Stimulated activated CD4-positive, alpha-beta T cell treated with anti-CD3 and anti-CD28 coated beads, Interleukin-12 subunit alpha, Interleukin-12 subunit beta, amount 100 ng/mL, for 4 hours (primary cell): Measurements from ENCODE around the gene FBXO45.
"Not testable (repeated sequence)": the region's sequence is repeated elsewhere in the genome, so short reads cannot be mapped to it uniquely, and the experiment has no call there.

Source experiments
- DNase-seq: peaks from one replicate; pipeline ENCODE4 v3.0.0-alpha.2; 2020

The FBXO45 gene

DNA sequence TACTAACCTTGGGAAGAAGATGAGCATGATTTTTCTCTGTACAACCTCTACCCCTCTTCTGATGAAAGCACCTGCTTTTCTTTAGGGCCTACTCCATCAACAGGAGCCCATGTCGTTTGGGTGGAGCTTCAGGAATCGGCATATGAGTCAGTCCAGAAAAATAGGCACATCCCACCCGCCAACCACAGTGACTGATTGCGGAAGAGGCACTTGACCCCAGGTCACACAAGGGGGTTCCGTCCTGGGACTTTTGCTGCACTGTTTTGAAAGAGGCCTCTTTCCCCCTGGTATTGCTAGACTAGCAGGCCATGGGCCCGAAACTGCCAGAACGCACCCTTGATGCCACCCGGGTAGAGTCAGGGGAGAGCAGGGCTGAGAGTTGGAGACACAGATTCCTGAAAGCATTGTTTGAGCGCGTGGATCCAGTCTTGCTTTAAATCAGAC is 51.7 kb downstream of the FBXO45 start:
- DNase-seq = no peak

DNA sequence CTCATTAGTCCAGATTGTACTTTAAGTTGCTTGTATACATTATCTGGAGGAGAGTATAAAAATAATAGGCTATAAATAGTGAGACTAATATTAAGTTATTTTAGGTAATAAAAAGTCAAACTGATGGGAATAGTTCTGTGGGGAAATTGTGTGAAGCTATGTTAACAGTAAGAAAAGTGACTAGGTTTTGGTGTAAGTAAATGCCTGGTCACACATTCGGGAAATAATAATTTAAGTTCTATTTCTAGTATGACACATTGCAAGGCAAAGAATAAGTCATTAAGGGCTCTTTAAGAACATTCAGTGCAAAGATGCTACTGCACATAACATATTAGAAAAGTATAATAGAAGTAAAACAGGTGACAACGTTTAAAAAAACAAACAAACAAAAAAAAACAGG is 52.2 kb downstream of the FBXO45 start:
- DNase-seq = no peak

DNA sequence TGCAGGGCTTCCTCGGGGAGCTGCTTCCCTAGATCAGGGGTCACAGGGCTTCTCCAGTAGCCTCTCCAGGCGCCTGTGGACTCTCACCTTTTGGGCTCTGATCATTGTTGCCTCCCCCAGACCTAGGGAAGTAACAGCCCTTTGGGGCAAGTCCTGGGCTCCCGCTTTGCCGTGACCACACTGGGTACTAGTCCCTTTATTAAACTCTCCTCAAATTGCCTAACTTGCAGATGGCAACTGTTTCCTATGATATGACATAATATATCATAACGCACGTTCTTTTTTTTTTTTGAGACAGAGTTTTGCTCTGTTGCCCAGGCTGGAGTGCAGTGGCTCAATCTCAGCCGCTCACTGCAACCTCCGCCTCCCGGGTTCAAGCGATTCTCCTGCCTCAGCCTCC is 53.2 kb downstream of the FBXO45 start:
- no peak for DNase-seq

DNA sequence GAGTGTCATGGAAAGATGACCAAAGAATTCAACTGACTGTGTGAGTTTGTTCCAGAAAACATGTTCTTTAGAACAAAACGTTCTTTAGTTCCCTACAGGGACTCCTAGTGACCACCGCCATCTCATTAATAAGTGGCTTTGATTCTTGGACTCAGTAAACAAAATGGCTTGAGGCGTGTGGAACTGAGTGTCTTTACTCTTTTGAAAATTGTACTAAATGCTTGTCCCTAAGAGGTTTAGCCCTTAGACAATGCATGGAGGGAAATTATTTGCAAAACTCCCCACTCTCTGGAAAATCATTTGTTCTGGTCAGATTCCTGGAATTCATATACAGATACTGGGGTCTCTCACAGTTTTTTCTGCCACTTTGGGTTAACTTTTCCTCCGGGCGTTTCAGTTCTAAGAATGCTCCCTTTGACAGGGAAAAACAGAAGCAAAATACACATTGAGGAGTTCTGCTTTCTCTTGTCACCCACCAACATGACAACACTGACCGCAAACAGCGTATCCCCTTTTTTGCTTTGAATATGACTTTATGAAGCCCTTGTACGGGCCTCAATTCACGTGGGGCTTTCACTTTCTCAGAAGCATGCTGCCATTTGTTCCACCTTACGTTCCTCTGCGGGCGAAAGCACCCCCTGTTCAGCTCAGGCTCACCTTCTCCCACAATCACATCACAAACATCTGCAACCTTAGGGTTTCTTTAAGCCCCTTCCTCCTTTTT is 55.8 kb downstream of the FBXO45 start:
- DNase-seq = no peak

DNA sequence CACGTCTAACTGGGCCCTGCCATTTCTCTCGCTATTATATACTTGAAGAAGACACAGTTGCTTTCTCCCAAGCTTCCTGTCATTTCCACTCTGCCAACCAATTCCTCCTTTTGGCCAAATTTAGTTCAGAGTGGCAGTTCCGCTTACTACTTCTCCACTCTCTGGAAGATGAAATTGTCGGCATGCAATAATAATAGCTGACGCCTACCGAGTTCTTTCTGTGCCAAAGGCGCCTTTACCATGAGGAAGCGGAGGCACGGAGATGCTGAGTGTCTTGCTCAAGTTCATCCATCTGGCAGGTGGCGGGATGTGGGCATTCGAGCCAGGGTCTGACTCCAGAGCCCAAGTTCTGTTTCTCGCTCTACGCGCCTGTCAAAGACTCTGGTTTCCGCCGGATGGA is 56.4 kb downstream of the FBXO45 start:
- DNase-seq = no peak

DNA sequence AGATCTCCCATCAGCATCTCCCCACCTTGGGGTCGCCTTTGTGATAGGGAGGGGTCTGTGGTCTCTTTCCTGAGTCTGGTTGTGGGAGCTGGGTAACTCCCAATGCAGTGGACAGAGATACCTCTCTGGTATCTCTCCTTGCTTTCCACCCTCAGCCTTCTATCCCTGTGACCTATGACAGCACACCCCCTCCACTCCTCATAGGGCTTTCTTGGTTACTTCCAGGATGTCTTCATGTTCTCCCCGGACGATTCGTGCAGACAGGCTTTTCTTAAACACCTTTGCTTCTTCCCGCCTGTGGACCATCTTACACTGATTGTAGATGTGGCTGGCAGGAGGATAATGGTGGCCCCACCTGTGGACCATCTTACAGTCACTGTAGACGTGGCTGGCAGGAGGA is 56.9 kb downstream of the FBXO45 start:
- no peak for DNase-seq

DNA sequence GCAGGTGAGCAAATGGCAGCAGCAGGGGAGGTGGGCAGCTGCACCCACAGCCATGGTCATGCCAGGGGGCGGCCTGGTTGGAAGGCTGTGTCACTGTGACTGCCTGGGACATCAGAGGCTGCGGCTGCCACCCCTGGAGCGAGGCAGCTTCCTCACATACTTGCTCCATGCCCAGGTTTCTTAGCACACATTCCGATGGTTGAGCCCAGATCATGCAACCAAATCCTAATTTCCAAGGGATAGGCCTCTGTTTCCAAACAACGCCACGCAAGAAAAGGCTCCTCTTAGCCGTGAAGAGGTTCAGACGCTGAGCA is 59.4 kb downstream of the FBXO45 start:
- DNase-seq = no peak

DNA sequence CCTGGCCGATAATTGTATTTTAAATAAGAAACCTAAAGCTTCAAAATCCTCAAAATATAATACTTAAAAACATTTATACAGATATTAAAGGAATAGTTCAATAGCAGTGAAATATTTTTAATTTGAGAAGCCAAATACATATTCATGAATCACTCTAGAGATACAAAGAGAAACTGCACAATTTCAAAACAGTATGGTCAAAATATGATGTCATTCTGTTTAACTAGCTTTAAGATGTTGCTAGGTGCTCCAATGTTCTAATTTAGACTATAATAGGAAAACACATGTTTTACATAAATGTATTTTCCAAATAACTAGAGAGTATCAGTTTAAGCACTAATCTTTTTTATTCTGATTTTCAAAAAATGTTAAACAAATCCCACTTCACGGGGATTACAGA is 60.8 kb downstream of the FBXO45 start:
- DNase-seq = no peak

DNA sequence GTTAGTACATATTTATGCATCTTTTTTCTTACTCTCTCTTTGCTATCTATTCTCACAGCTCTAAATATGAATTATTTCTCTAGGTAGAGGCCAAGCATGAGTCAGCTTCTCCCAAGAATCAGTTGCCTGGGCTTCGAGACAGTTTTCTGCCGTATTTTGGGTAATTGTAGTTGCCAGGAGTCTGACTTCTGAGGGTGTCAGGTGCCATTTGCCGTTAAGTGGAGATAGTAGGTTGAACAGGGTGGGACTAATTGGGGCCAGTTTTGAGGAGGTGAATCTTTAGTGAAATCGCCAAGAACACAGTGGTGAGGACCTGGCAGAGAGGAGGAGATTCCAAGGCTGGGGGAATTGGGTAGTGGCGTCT is 63.2 kb downstream of the FBXO45 start:
- no peak for DNase-seq

DNA sequence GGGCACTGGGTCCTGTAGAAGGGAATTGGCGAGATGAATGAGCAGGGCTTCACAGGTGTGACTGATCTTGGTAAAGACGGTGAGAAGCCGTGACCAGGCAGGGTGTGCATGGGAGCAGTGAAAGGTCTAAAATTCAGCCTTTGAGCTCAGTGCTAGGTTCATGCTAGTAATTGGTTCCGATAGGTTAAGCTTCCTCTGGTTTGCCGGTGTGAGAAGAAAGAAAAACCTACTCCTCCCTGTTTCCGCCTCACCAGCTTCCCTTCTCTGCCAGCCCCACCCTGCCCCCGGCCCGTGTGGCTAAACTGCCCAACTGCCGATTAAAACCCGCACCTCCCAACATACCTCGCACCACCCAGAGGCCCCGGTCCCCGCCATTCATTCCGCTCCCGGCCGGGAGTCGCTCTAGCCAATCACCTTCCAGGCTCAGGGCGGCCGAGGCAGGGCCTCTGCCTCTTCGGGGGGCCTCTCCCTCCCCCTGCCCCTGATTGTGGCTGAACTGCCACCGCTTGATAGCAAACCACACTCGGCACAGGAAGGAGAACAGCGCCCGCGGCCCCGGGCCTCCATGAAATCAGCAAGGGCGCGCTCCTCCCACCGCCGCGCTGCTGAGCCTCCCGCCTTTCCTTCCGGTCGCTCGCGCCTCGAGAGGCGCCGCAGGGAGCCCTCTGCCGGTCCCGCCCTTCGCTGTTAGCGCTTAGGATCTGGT is 63.7 kb downstream of the FBXO45 start:
- peak; percentile 79 for DNase-seq

DNA sequence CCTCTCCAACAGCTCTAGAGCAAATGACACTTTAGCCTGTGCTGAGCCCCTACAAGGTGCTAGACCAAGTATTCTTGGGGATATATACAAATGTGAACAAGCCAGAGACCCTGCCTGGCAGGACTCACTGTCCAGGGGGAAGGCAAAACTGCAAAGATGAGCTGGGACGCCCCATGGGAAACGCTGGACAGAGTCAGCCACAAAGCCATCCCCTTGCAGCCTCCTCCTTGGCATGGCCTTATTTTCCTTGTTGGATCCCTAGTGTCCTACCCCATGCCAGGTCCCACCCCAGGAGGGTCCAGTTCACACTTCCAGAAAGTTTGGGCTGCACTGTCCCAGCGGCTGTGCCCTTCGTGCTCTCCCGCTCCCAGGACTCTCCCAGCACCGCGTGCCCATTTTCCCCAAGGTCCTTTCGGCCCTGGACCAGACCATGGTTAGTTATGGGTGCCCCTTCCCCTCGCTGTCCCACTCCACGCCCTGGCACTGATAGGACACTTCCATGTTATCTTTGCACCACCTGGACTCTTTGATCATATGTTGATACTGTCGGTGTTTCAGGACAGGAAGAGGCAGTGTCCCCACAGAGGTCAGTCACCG is 65.2 kb downstream of the FBXO45 start:
- no peak for DNase-seq

DNA sequence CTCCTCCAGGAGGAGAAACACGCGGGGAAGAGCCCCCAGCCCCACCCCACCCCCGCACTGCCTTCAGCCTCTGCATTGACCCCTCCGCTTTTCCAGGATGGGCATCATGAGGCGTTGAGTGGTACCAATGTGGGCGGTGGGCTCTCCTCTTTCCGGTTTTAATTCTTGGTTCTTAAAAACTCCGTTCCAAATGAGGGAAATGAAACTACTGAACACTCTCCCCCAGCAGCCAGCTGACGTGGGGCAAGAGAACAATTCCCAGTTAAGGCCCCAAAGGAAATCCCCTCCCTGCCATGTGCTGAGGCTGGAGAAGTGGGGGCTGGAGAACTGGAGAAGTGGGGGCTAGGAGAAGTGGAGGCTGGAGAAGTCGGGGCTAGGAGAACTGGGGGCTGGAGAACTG is 65.8 kb downstream of the FBXO45 start:
- no peak for DNase-seq

DNA sequence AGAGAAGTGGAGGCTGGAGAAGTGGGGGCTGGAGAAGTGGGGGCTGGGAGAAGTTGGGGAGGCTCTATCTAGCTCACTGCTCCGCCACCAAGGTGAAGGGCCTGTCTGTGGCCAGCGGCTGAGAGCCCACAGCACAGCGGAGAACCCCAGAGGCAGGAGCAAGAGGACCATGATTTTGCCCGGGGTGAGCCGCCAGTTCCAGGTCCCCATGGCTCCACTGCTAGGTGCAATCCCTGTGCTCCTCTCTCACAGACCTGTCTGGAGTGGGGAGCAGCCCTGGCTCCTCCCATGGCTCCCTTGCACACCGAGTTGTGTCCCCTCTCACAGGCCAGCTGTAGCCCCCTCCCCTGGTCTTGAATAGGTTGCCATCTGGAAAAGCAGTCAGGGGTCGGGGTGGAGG is 66.4 kb downstream of the FBXO45 start:
- no peak for DNase-seq

DNA sequence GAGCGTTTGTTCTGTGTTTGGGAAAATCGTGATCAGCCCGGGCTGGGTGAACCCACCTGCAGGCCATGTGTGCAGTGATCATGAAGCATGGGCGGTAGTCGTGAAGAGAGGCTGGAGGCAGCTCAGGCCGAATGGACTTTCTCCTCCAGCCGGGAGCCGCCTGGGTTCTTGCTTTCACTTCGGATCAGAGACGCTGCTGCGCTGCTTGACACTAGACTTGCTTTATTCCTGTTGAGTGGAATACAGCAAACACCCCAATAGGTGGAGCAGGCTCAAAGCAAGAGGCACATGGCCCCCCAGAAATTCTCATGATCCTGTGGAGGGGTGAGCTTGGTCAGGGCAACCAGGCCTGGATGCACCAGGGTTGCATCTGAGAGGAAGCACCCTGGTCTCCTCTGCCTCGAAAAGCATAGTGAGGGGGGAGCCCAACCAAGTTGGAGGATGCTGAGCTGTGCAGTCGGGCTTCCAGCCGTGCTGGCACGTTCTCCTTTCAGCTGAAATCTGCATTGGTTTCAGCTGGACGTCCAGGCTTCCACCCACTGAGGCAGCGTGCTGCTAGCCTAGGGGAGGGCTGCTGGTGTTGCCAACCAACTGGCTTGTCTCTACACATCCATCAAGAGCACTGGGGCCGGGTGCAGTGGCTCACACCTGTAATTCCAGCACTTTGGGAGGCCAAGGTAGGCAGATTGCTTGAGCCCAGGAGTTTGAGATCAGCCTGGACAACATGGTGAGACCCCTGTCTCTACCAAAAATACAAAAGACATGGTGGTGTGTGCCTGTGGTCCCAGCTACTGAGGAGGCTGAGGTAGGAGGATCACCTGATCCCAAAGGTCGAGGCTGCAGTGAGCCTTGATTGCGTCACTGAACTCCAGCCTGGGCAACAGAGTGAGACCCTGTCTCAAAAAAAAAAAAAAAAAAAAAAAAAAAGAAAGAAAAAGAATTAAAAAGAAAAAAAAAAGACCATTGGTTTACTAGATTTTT is 68.2 kb downstream of the FBXO45 start:
- no peak for DNase-seq

DNA sequence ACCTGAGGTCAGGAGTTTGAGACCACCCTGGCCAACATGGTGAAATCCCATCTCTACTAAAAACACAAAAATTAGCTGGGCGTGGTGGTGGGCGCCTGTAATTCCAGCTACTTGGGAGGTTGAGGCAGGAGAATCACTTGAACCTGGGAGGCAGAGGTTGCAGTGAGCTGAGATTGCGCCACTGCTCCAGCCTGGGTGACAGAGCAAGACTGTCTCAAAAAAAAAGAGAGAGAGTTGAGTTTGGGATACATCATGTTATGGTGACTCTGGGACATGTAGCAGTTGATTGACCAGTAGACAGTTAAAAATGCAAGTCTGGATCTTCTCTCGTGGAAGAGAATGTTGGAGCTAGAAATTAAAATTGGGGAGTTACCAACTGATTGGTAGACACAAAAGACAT is 69.5 kb downstream of the FBXO45 start:
- not testable (repeated sequence) for DNase-seq
